HG02840 (cell line): ENCODE measurements around the gene LTK.

Experiments used
- ATAC-seq: cut with Tn5 transposase; IDR thresholded peaks from one replicate; pipeline ENCODE4 v1.9.1; 2021; ENCODE audit warnings: mild to moderate bottlenecking, moderate library complexity, moderate number of reproducible peaks; ENCODE audit not compliant: unreplicated experiment, low FRiP score

Gene LTK

GRCh38 chr15:41513506-41514227 is at the start of gene LTK:
TSS of gene LTK (minus strand) at chr15:41513827. CDS start at chr15:41513709, 118 bp downstream.
- no peak for ATAC-seq

GRCh38 chr15:41562784-41563198 is 49.2 kb upstream of the LTK start:
- no peak for ATAC-seq

- no peak for ATAC-seq
These were observed 48.6 kb upstream of the LTK start for GRCh38 chr15:41562244-41562643.

GRCh38 chr15:41561777-41562145 is 48.1 kb upstream of the LTK start:
- no peak for ATAC-seq

GRCh38 chr15:41561104-41561776 is 47.6 kb upstream of the LTK start:
- no peak for ATAC-seq

- ATAC-seq: no peak
These were observed 46.9 kb upstream of the LTK start for GRCh38 chr15:41560572-41560874.

GRCh38 chr15:41559239-41559782 is 45.7 kb upstream of the LTK start:
- no peak for ATAC-seq

GRCh38 chr15:41558400-41559238 is 45.0 kb upstream of the LTK start, which contains the start of gene TYRO3:
TSS of gene TYRO3 (plus strand) at chr15:41559212. CDS start at chr15:41559258, 46 bp downstream.
- no peak for ATAC-seq

- ATAC-seq: no peak
These were observed 44.2 kb upstream of the LTK start for GRCh38 chr15:41557673-41558399.

GRCh38 chr15:41556677-41557076 is 43.0 kb upstream of the LTK start:
- ATAC-seq: no peak

GRCh38 chr15:41554915-41555314 is 41.3 kb upstream of the LTK start:
- no peak for ATAC-seq

- ATAC-seq: no peak
These were observed 40.7 kb upstream of the LTK start for GRCh38 chr15:41554343-41554742.

- no peak for ATAC-seq
These were observed 40.1 kb upstream of the LTK start for GRCh38 chr15:41553731-41554130.

GRCh38 chr15:41550066-41550775 is 36.6 kb upstream of the LTK start:
- no peak for ATAC-seq

GRCh38 chr15:41546851-41547786 is 33.5 kb upstream of the LTK start:
- no peak for ATAC-seq

GRCh38 chr15:41545218-41545617 is 31.6 kb upstream of the LTK start:
- no peak for ATAC-seq

- no peak for ATAC-seq
These were observed 31.0 kb upstream of the LTK start for GRCh38 chr15:41544650-41545015.

- ATAC-seq: no peak
These were observed 29.9 kb upstream of the LTK start for GRCh38 chr15:41543521-41543870.

- ATAC-seq: no peak
These were observed 23.2 kb upstream of the LTK start for GRCh38 chr15:41536866-41537265.
